Small intestine (tissue), 7 donors: Measurements from ENCODE around the gene MSN. TPM values are rescaled to one million over a fixed set of nuclear protein-coding genes. Genes with fewer than 3 reads are reported as not detected.
"Not testable (repeated sequence)": the region's sequence is repeated elsewhere in the genome, so short reads cannot be mapped to it uniquely, and the experiment has no call there.

Experiments used
- DNase-seq, 2 donors: peaks; one replicate each; pipeline versions ENCODE4 v3.0.0 to v3.0.0-alpha.2; 2013
- FAIRE-seq: peaks from 2 replicates; lab custom pipeline; 2012; peaks lifted over from hg19 to GRCh38; lab: Jason Lieb, UNC
- H3K27ac ChIP-seq, 3 donors: one replicate each; pipeline ENCODE4 v1.5.1; 2013; ENCODE audit warnings: low read length in 2 of 3, mild to moderate bottlenecking in 2 of 3, control low read depth in 1 of 3, inconsistent platforms in 1 of 3, low read depth in 1 of 3, moderate library complexity in 1 of 3
- H3K27me3 ChIP-seq, 3 donors: one replicate each; pipeline ENCODE4 v1.6.1; 2013; ENCODE audit warnings: low read length in 3 of 3, inconsistent platforms in 1 of 3; ENCODE audit not compliant: control insufficient read depth in 3 of 3, insufficient read depth in 3 of 3
- H3K36me3 ChIP-seq, 3 donors: one replicate each; pipeline ENCODE4 v1.6.1; 2013; ENCODE audit warnings: low read length in 3 of 3, inconsistent platforms in 1 of 3, low read depth in 1 of 3, mild to moderate bottlenecking in 1 of 3, moderate library complexity in 1 of 3; ENCODE audit not compliant: control insufficient read depth in 3 of 3, insufficient read depth in 2 of 3
- H3K4me1 ChIP-seq, 3 donors: one replicate each; pipeline ENCODE4 v1.6.1; 2013; ENCODE audit warnings: low read length in 2 of 3, inconsistent platforms in 1 of 3, low read depth in 1 of 3, mild to moderate bottlenecking in 1 of 3, moderate library complexity in 1 of 3; ENCODE audit not compliant: control insufficient read depth in 3 of 3, insufficient read depth in 2 of 3
- H3K4me3 ChIP-seq, 3 donors: one replicate each; pipeline ENCODE4 v1.5.1; 2013; ENCODE audit warnings: low read length in 3 of 3, control low read depth in 1 of 3, inconsistent platforms in 1 of 3, low read depth in 1 of 3, mild to moderate bottlenecking in 1 of 3, moderate library complexity in 1 of 3
- H3K9me3 ChIP-seq, 2 donors: one replicate each; pipeline ENCODE4 v1.6.1; 2013; ENCODE audit warnings: low read depth in 1 of 2, low read length in 1 of 2; ENCODE audit not compliant: control insufficient read depth in 2 of 2, insufficient read depth in 1 of 2
- WGBS, 3 donors: extraction: QIAGEN DNeasy Blood & Tissue Kit; methylation state at CpG; one replicate each; pipeline ENCODE4 v1.1.7; 2013; 5-methylcytosine and 5-hydroxymethylcytosine counted together
- polyA plus RNA-seq, 4 donors: library from polyadenylated mRNA; stranded (reverse) in 3 of 4; unstranded in 1 of 4; fragments of 200-250 nt in 3 of 4; fragments of 120-200 nt in 1 of 4; gene quantifications; one replicate each; pipeline versions ENCODE4 v1.2.1 to v1.2.3, GENCODE V29; 2013
- donor health status: healthy with polysubstance abuse.
- donor health status: control.
- donor health status: control.
- donor health status: Bipolar disorder and iron deficiency.
- donor health status: healthy.

MSN gene
- polyA plus RNA-seq, 4 donors: 13.6 to 63.4 (median 43.4) TPM

- 63 to 69% (median 63%) methylated on average over 4 of the region's 4 CpGs for WGBS, 3 donors
- not testable (repeated sequence) for H3K27ac ChIP-seq, H3K27me3 ChIP-seq, FAIRE-seq, H3K9me3 ChIP-seq, H3K36me3 ChIP-seq, H3K4me3 ChIP-seq, H3K4me1 ChIP-seq, DNase-seq
These were observed 31.2 kb upstream of the MSN start for GRCh38 chrX:65636261-65636660.

- no peak overlapping the region for H3K27ac ChIP-seq
- no peaks in the 10 kb centered on the region for H3K27me3 ChIP-seq
- DNase-seq: no peak
- H3K36me3 ChIP-seq: no peaks in the 10 kb centered on the region
- 93 to 96% (median 94%) methylated on average over 1 to 5 of the region's 5 CpGs for WGBS, 3 donors
- no peaks in the 10 kb centered on the region for H3K9me3 ChIP-seq
- H3K4me3 ChIP-seq: no peak overlapping the region
- no peaks in the 10 kb centered on the region for H3K4me1 ChIP-seq
- no peak for FAIRE-seq
These were observed 30.1 kb upstream of the MSN start for GRCh38 chrX:65637335-65637734.

DNA sequence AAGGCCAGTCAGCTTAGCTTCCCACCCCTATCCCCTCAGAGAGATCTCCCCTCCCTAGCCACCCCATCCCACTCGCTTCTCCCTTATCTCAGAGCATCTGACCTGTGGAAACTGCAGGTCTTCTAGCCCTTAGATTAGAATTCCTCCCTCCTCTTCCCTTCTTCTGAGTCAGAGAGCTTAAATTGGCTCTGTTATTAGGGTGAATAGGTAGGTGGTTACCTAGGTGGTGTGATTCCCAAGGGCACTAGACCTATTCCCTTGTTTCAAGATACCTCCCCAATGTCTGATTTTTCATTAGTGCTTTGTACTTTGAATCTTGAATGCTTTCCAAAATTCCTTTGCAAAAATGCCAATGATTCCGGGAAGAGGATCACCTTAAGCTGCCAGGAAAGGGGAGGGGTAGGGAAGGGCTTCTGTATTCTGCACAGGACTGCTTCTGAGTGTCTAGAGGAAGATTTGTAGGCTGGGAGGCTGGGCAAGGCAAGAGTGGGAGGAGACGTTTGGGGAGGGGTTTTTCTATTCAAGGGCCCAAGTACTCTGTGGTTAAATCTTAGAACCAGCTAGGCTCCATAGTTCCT is 24.5 kb upstream of the MSN start:
- Histone ChIP-seq H3K36me3 (no peaks in the 10 kb centered on the region), H3K27ac (no peak overlapping the region), H3K9me3 (no peaks in the 10 kb centered on the region), H3K4me3 (no peak overlapping the region), H3K4me1 (peaks cover 0 to 3% (median 0%) of the 10 kb centered on the region in 3 donors), H3K27me3 (no peaks in the 10 kb centered on the region)
- FAIRE-seq: no peak
- WGBS, 3 donors: 6 to 35% (median 6%) methylated on average over 3 of the region's 3 CpGs
- DNase-seq: no peak

GRCh38 chrX:65643531-65644052 is 23.9 kb upstream of the MSN start:
- FAIRE-seq: no peak
- H3K36me3 ChIP-seq: no peaks in the 10 kb centered on the region
- no peak for DNase-seq
- H3K9me3 ChIP-seq: no peaks in the 10 kb centered on the region
- H3K27me3 ChIP-seq: no peaks in the 10 kb centered on the region
- peak overlapping the region in 1 of 3 donors; percentile 32 for H3K27ac ChIP-seq
- H3K4me1 ChIP-seq: peaks cover 0 to 3% (median 0%) of the 10 kb centered on the region in 3 donors
- 56 to 68% (median 62%) methylated on average over 1 of the region's 1 CpG for WGBS, 3 donors
- no peak overlapping the region for H3K4me3 ChIP-seq

DNA sequence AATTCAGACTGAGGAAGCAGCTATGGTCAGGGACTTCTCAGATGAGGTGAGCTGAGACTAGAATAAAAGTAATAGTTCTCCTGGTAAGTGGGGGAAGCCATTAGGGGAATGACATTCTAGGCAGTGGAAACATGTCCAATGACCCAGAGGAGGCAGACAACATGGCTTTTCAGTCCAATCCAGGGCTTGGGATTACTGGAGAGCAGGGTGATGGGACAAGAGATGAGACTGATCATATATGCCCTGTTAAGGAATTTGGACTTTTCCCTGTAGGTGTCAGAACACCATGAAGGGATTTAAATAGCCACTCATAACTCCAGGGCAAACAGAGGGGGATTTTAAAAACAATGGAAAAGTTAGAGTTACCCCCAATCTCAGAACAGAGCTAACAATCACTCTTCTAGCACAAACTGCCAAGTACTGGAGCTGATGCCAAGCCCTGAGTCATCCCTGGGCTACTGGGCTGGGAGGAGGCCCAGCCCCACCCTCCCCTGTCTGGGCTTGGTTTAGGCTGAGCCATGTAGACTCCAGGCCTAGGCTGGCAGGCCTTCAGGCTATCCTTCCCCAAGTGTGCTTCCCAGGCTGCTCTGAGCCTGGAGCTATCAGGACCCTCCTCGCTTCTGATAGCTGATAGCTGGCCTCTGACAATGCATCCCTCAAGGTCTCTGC is 22.7 kb upstream of the MSN start:
- H3K4me3 ChIP-seq: no peak overlapping the region
- FAIRE-seq: no peak
- H3K27ac ChIP-seq: no peak overlapping the region
- no peaks in the 10 kb centered on the region for H3K27me3 ChIP-seq
- no peaks in the 10 kb centered on the region for H3K36me3 ChIP-seq
- 17 to 45% (median 36%) methylated on average over 1 of the region's 1 CpG for WGBS, 3 donors
- no peaks in the 10 kb centered on the region for H3K9me3 ChIP-seq
- H3K4me1 ChIP-seq: peaks cover 0 to 3% (median 0%) of the 10 kb centered on the region in 3 donors
- no peak for DNase-seq

DNA sequence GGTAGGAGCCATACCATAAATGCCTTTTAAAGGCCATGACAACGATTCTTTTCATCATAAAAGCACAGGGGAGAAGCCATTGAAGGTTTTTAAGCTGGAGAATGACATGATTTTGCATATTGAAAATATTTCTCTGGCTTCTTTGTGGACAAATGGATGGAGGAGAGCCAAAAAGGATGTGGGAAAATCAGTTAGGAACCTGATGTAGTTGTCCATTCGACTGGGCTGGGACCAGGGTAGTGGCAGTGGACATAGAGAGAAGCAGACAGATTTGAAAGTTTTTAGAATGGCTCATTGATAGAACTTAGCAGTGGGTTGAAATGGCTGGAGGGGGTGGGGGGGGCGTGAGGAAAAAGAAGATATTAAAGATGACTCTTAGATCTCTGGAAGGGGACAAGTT is 19.7 kb upstream of the MSN start:
- no peak for FAIRE-seq

GRCh38 chrX:65652098-65652497 is 15.4 kb upstream of the MSN start:
- no peak for FAIRE-seq

More for the DNA sequence above, 19.7 kb upstream of the MSN start:
- 45 to 75% (median 68%) methylated on average over 2 to 3 of the region's 3 CpGs for WGBS, 3 donors
- Histone ChIP-seq H3K4me1 (peaks cover 0 to 3% (median 0%) of the 10 kb centered on the region in 3 donors), H3K4me3 (no peak overlapping the region), H3K27me3 (no peaks in the 10 kb centered on the region), H3K36me3 (no peaks in the 10 kb centered on the region), H3K9me3 (no peaks in the 10 kb centered on the region), H3K27ac (no peak overlapping the region)
- no peak for DNase-seq

DNA sequence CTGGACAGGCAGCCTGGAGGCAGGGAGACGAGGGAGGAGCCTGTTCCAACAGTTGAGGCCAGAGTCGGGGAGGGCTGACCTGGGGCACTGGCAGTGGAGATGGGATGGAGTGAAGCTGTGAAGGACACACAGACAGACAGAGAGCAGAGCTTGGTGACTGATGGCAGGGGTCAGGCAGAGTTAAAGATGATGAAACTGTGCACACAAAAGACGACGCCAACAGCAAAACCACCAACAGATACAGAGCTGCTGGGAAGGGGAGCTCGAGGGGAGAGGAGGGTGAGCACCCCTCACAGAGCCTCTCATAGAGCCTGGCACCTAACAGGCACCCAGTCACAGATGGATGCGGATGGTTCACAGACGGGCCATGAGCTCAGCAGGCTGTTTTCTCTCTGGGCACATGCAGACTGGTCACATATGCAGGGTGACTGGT is 10.4 kb upstream of the MSN start:
- not testable (repeated sequence) for FAIRE-seq, H3K4me3 ChIP-seq, DNase-seq, H3K9me3 ChIP-seq, H3K27me3 ChIP-seq, H3K4me1 ChIP-seq, H3K36me3 ChIP-seq
- H3K27ac ChIP-seq: peak overlapping the region in 1 of 3 donors; percentile 45
- WGBS, 3 donors: 54 to 72% (median 58%) methylated on average over 2 to 5 of the region's 7 CpGs

More at GRCh38 chrX:65652098-65652497, 15.4 kb upstream of the MSN start:
- Histone ChIP-seq H3K36me3 (no peaks in the 10 kb centered on the region), H3K9me3 (no peaks in the 10 kb centered on the region), H3K27ac (no peak overlapping the region), H3K27me3 (no peaks in the 10 kb centered on the region), H3K4me3 (no peak overlapping the region), H3K4me1 (no peaks in the 10 kb centered on the region)
- DNase-seq: no peak
- 73 to 91% (median 84%) methylated on average over 1 of the region's 1 CpG for WGBS, 3 donors
